Measurements from ENCODE around the gene STRA6.

DNA sequence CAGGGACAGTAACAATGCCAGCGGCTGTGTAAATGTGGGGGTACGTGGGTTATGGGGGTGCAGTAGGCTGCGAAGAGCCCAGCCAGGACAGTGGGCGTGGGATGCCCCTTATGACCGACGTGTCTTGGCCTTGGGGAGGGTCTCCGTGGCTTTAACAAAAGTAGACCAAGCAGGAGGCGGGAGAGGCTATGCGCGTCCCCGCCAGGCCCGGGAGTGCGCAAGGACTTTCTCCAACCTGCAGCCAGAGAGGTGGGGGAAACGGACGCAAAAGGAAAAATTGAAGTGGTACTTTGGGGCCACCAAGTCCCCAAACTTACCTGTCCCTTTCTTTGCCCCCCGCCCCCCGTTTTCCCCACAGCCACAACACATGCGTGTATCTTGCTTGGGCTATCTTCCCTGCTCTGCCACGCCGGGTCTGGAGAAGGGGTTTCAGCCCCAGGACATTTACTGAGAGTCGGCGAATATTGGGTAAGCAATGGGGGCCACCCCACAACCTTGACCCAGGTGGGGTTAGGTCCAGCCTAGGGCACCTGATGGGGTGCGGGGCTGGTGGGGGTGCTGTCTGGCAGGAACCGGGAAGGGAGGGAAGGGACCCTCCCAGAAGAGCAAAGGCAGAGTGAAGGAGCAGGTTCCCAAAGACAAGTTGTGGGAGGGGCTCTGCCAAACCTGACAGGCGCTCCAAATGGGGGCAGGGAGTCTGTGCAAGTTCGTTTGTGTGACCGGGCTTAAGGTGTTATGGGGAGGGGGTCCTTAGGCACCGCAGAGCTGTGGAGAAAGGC is 71.5 kb downstream of the STRA6 start:
- TF ChIP-seq, protein P1, sequence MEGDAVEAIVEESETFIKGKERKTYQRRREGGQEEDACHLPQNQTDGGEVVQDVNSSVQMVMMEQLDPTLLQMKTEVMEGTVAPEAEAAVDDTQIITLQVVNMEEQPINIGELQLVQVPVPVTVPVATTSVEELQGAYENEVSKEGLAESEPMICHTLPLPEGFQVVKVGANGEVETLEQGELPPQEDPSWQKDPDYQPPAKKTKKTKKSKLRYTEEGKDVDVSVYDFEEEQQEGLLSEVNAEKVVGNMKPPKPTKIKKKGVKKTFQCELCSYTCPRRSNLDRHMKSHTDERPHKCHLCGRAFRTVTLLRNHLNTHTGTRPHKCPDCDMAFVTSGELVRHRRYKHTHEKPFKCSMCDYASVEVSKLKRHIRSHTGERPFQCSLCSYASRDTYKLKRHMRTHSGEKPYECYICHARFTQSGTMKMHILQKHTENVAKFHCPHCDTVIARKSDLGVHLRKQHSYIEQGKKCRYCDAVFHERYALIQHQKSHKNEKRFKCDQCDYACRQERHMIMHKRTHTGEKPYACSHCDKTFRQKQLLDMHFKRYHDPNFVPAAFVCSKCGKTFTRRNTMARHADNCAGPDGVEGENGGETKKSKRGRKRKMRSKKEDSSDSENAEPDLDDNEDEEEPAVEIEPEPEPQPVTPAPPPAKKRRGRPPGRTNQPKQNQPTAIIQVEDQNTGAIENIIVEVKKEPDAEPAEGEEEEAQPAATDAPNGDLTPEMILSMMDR (IDR thresholded peaks at IDR 0.05) = no peak
- TF ChIP-seq POLR2A (IDR thresholded peaks at IDR 0.05) = no peak
